Natural killer cell (primary cell): ENCODE results near the gene ZDHHC9. TPM values are rescaled to one million over a fixed set of nuclear protein-coding genes. Genes with fewer than 3 reads are reported as not detected.
"Not testable (repeated sequence)": the region's sequence is repeated elsewhere in the genome, so short reads cannot be mapped to it uniquely, and the experiment has no call there.

Source experiments
- ATAC-seq, 3 donors: fragments of 150-1000 bp in 2 of 3; fragments of 200-7000 bp in 1 of 3; cut with Tn5 transposase; 1 replicate in 1 of 3; 2 replicates in 2 of 3; pipeline ENCODE4 v1.10.0; 2021; ENCODE audit warnings: mild to moderate bottlenecking in 2 of 3, moderate library complexity in 2 of 3
- DNase-seq, 2 donors: peaks; one replicate each; pipeline versions ENCODE4 v3.0.0 to v3.0.0-alpha.2; 2013 to 2021; ENCODE audit warnings: mixed read lengths in 1 of 2
- H3K27ac ChIP-seq: one replicate; pipeline ENCODE4 v1.5.1; 2013; ENCODE audit warnings: mild to moderate bottlenecking, low read length
- H3K27me3 ChIP-seq: one replicate; pipeline ENCODE4 v1.6.1; 2013; ENCODE audit warnings: low read length; ENCODE audit not compliant: control insufficient read depth, insufficient read depth
- H3K36me3 ChIP-seq: one replicate; pipeline ENCODE4 v1.6.1; 2013; ENCODE audit warnings: low read length; ENCODE audit not compliant: control insufficient read depth, insufficient read depth
- H3K4me1 ChIP-seq: one replicate; pipeline ENCODE4 v1.6.1; 2013; ENCODE audit warnings: low read length; ENCODE audit not compliant: control insufficient read depth, insufficient read depth
- H3K4me3 ChIP-seq: one replicate; pipeline ENCODE4 v1.5.1; 2013; ENCODE audit warnings: low read length
- H3K9me3 ChIP-seq: one replicate; pipeline ENCODE4 v1.6.1; 2013; ENCODE audit warnings: low read length; ENCODE audit not compliant: control insufficient read depth, insufficient read depth
- H3K27ac Mint-ChIP-seq, 2 donors: one replicate each; pipeline ENCODE4 v1.8.0; 2022; ENCODE audit warnings: mild to moderate bottlenecking in 2 of 2, mixed read lengths in 2 of 2, moderate library complexity in 1 of 2
- H3K27me3 Mint-ChIP-seq, 2 donors: one replicate each; pipeline ENCODE4 v1.8.0; 2022; ENCODE audit warnings: low read depth in 2 of 2, mixed read lengths in 2 of 2
- H3K36me3 Mint-ChIP-seq: one replicate; pipeline ENCODE4 v1.8.0; 2022; ENCODE audit warnings: mixed read lengths
- H3K4me1 Mint-ChIP-seq, 2 donors: one replicate each; pipeline ENCODE4 v1.8.0; 2022; ENCODE audit warnings: mixed read lengths in 2 of 2
- H3K4me3 Mint-ChIP-seq: one replicate; pipeline ENCODE4 v1.8.0; 2022; ENCODE audit warnings: mild to moderate bottlenecking, moderate library complexity, mixed read lengths
- H3K9me3 Mint-ChIP-seq, 2 donors: one replicate each; pipeline ENCODE4 v1.8.0; 2022; ENCODE audit warnings: mixed read lengths in 2 of 2
- WGBS: methylation state at CpG from one replicate; pipeline ENCODE4 v1.1.7; 2013; ENCODE audit warnings: missing lambda C conversion rate; ENCODE audit not compliant: insufficient coverage; 5-methylcytosine and 5-hydroxymethylcytosine counted together
- intact Hi-C: fragments of 100-400 bp; cut with micrococcal nuclease; formaldehyde crosslinking; loops from one replicate; pipeline ENCODE4 v1.14.2; 2022
- total RNA-seq, 4 donors: library from RNA; stranded (reverse); fragments of 120-200 nt in 1 of 4; gene quantifications; one replicate each; pipeline versions ENCODE4 v1.2.3 to v1.2.4, GENCODE V29; 2013 to 2022
- TF ChIP-seq, protein P1 (sequence below): fragments of 200-600 bp; IDR thresholded peaks from one replicate; pipeline ENCODE4 v1.8.0; 2022; ENCODE audit warnings: antibody characterized with exemption

Gene ZDHHC9
- total RNA-seq, 3 donors from 2014 or later (not counting 1 experiment from before 2014, with no cell fraction given): 1.0 to 3.0 (median 2.1) TPM

DNA sequence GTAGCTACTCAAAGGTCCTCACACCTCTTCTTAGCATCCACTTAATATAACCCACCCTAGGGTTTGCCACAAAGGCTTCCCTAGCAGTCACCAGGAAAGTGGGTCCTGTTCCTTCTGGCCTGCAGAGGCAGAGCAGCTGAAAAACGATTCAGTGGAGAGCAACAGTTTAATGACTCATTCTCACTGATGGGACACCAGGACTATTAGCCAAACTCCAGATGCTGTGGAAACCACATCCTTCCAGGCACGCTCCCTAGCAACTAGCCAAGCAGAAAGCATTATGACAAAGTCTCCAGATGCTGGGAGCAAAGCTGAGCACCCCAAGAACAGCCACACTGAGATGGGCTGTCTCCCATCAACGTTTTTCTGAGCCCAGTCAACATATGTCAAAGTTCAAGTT, 32.0 kb upstream of the ZDHHC9 start:
- WGBS: 44% methylated on average over 3 of the region's 3 CpGs
- Histone ChIP-seq H3K4me3 (no peak overlapping the region), H3K9me3 (no peaks in the 10 kb centered on the region), H3K27ac (no peak overlapping the region), H3K36me3 (no peaks in the 10 kb centered on the region), H3K27me3 (no peaks in the 10 kb centered on the region), H3K4me1 (no peaks in the 10 kb centered on the region)
- H3K27me3 Mint-ChIP-seq: peaks cover 0 to 2% of the 10 kb centered on the region in 2 donors
- intact Hi-C loops: no loop called here
- TF ChIP-seq, protein P1, sequence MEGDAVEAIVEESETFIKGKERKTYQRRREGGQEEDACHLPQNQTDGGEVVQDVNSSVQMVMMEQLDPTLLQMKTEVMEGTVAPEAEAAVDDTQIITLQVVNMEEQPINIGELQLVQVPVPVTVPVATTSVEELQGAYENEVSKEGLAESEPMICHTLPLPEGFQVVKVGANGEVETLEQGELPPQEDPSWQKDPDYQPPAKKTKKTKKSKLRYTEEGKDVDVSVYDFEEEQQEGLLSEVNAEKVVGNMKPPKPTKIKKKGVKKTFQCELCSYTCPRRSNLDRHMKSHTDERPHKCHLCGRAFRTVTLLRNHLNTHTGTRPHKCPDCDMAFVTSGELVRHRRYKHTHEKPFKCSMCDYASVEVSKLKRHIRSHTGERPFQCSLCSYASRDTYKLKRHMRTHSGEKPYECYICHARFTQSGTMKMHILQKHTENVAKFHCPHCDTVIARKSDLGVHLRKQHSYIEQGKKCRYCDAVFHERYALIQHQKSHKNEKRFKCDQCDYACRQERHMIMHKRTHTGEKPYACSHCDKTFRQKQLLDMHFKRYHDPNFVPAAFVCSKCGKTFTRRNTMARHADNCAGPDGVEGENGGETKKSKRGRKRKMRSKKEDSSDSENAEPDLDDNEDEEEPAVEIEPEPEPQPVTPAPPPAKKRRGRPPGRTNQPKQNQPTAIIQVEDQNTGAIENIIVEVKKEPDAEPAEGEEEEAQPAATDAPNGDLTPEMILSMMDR: no peak
- H3K4me1 Mint-ChIP-seq: no peaks in the 10 kb centered on the region
- no peak for ATAC-seq
- H3K9me3 Mint-ChIP-seq: no peaks in the 10 kb centered on the region
- DNase-seq: no peak
- no peak overlapping the region for H3K4me3 Mint-ChIP-seq
- no peak overlapping the region for H3K27ac Mint-ChIP-seq
- H3K36me3 Mint-ChIP-seq: no peaks in the 10 kb centered on the region

DNA sequence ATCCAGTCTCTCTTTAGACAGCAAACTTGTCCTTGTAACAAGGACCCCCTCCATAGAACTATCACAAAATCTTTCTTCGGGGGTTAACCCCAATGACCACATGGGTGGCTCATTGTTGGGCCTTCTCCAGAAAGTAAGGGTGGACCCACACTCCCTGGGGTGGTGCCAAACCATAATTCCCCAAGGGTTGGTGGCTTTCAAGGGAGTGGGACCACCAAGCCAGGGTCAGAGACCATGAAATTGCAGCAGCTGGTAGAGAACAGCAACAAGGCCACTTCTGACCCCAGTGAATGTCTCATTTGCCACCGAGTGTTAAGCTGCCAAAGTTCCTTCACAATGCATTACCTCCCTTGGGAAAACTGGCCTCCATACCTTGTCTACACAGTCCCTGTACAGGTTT, 28.8 kb upstream of the ZDHHC9 start:
- H3K9me3 ChIP-seq: no peaks in the 10 kb centered on the region
- no peaks in the 10 kb centered on the region for H3K36me3 Mint-ChIP-seq
- H3K27ac ChIP-seq: no peak overlapping the region
- intact Hi-C loops: no loop called here
- no peaks in the 10 kb centered on the region for H3K4me1 ChIP-seq
- TF ChIP-seq, protein P1: no peak
- WGBS: 80% methylated on average over 1 of the region's 2 CpGs
- H3K4me1 Mint-ChIP-seq: no peaks in the 10 kb centered on the region
- no peak for ATAC-seq
- no peak overlapping the region for H3K4me3 ChIP-seq
- H3K27ac Mint-ChIP-seq: no peak overlapping the region
- H3K9me3 Mint-ChIP-seq: no peaks in the 10 kb centered on the region
- H3K36me3 ChIP-seq: no peaks in the 10 kb centered on the region
- no peak overlapping the region for H3K4me3 Mint-ChIP-seq
- DNase-seq: no peak
- H3K27me3 ChIP-seq: no peaks in the 10 kb centered on the region
- H3K27me3 Mint-ChIP-seq: peaks cover 5 to 10% of the 10 kb centered on the region in 2 donors

DNA sequence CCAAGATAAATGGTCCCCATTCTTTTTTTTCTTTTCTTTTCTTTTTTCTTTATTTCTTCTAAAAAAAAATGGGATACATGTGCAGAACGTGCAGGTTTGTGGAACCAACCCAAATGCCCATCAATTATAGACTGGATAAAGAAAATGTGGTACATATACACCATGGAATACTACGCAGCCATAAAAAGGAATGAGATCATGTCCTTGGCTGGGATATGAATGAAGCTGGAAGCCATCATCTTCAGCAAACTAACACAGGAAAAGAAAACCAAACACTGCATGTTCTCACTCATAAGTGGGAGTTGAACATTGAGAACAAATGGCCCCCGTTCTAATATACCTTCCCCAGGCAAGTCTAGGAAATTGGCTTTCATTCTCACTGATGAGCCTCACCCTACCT, 22.6 kb upstream of the ZDHHC9 start:
- H3K4me3 Mint-ChIP-seq, H3K4me1 ChIP-seq, DNase-seq, ATAC-seq, H3K4me1 Mint-ChIP-seq, H3K9me3 ChIP-seq, H3K27ac ChIP-seq, H3K36me3 Mint-ChIP-seq, H3K27ac Mint-ChIP-seq, H3K27me3 ChIP-seq, H3K9me3 Mint-ChIP-seq, H3K36me3 ChIP-seq, intact Hi-C loops, H3K4me3 ChIP-seq: not testable (repeated sequence)
- peaks cover 9 to 26% of the 10 kb centered on the region in 2 donors for H3K27me3 Mint-ChIP-seq
- WGBS: 83% methylated on average over 1 of the region's 3 CpGs

DNA sequence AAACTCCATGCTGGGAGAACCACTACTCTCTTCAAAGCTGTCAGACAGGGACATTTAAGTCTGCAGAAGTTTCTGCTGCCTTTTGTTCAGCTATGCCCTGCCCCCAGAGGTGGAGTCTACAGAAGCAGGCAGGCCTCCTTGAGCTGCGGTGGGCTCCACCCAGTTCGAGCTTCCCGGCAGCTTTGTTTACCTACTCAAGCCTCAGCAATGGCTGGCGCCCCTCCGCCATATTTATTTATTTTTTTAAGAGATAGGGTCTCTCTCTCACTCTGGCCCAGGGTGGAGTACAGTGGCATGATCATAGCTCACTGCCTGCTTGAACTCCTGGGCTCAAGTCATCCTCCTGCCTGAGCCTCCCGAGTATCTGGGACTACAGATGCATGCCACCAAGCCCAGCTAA, 15.4 kb upstream of the ZDHHC9 start:
- H3K4me1 Mint-ChIP-seq, H3K36me3 Mint-ChIP-seq, H3K4me3 Mint-ChIP-seq, intact Hi-C loops, DNase-seq, H3K4me1 ChIP-seq, H3K4me3 ChIP-seq, H3K9me3 Mint-ChIP-seq, H3K27ac ChIP-seq, H3K27ac Mint-ChIP-seq, H3K9me3 ChIP-seq, H3K36me3 ChIP-seq, ATAC-seq, H3K27me3 ChIP-seq: not testable (repeated sequence)
- WGBS: 90% methylated on average over 1 of the region's 6 CpGs
- peaks cover 4 to 33% of the 10 kb centered on the region in 2 donors for H3K27me3 Mint-ChIP-seq

DNA sequence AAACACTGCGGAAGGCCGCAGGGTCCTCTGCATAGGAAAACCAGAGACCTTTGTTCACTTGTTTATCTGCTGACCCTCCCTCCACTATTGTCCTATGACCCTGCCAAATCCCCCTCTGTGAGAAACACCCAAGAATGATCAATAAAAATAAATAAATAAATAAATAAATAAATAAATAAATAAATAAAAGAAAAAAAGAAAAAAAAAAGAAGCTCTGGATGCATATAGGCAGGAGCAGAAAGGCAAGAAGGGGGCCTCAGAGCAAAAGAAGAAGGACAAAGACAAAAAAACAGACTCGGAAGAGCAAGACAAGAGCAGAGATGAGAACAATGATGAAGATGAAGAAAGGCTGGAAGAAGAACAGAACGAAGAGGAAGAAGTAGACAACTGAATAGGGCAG, 8.1 kb upstream of the ZDHHC9 start:
- WGBS: 88% methylated on average over 2 of the region's 4 CpGs
- H3K36me3 ChIP-seq, H3K9me3 ChIP-seq, DNase-seq, intact Hi-C loops, ATAC-seq, H3K4me3 Mint-ChIP-seq, H3K4me1 Mint-ChIP-seq, H3K27ac Mint-ChIP-seq, H3K9me3 Mint-ChIP-seq, H3K27me3 ChIP-seq, H3K36me3 Mint-ChIP-seq, H3K27ac ChIP-seq, H3K4me1 ChIP-seq, H3K4me3 ChIP-seq: not testable (repeated sequence)
- peaks cover 4 to 12% of the 10 kb centered on the region in 2 donors for H3K27me3 Mint-ChIP-seq
